GM18502 (cell line): ENCODE data around the gene ZRSR2.

Experiments
- ATAC-seq: cut with Tn5 transposase; IDR thresholded peaks from one replicate; pipeline ENCODE4 v1.9.1; 2021; ENCODE audit warnings: mild to moderate bottlenecking; ENCODE audit not compliant: unreplicated experiment, poor library complexity

ZRSR2 gene

GRCh38 chrX:15843960-15844359 is 53.7 kb downstream of the ZRSR2 start:
- no peak for ATAC-seq

DNA sequence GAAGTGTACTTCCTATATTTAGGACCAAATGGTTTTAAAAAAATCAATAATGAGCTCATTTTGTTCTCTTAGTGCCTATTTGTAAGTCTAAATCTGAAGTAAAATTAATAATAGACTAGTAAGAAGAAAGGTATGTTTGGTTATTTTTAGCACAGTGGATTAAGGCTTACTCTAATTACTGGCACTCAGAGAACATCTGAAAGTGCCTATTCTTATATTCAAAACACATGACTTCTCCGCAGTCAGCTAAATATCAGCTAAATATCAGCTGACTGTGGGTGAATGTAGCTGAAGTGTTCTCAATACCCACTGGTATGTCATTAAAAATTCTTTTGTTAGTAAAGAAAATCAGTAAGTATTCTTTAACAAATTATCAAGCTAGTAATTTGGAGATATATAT is 58.3 kb downstream of the ZRSR2 start:
- ATAC-seq, result no peak

DNA sequence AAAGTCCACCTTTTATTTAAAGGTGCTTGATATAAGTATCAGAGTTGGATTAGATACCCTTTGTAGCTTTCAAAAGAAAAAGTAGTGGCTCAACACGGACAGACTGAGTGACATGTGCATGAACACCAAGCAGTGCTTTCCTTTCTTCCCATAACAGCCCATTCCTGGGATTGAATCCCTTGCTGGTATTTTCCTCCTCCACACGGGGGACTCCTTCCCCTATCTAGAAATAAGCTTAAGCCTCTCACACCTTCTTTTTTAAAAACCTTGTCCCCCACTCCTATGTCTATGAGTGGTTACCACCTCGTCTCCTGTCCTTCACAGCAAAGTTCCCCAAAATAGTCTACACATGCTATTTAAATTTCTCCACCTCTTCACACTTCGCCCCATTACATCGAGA is 59.3 kb downstream of the ZRSR2 start:
- no peak for ATAC-seq

- ATAC-seq, result no peak
Observed at GRCh38 chrX:15853586-15854079, 63.3 kb downstream of the ZRSR2 start.

DNA sequence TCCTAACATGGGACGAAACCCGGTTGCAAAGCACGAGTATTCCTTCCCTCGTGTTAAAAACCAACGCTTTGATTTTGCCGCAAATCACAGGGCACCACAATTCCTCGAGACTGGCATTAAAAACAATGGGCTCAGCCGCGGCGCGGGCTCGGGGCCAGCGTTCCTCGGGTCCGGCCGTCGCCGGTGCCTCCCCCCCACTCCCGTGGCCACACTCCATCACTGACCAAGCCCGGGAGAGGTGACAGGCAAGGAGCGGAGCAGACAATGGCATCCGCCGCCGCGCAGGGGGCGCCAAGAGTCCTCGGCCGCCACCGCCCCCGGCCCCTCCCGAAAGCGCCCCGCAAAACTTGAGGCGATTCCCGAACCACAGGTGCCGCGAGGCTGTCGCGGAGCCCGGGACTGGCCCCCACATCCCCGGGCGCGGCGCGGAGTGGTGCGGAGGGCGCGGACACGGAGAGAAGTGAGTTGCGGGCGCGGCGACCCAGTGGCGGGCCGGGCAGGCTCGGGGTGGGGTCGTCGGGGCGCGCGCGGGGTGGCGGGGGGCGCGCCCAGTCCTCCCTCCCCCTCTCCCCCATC is 63.9 kb downstream of the ZRSR2 start:
- peak; percentile 42 for ATAC-seq

- peak; percentile 95 for ATAC-seq
Observed at GRCh38 chrX:15854712-15855567, 64.7 kb downstream of the ZRSR2 start, which contains the start of gene AP1S2. Gene AP1S2 (minus strand): TSS chrX:15854813. CDS start chrX:15852524, 2,289 bp downstream.

- no peak for ATAC-seq
Observed at GRCh38 chrX:15855568-15856221, 65.4 kb downstream of the ZRSR2 start.

DNA sequence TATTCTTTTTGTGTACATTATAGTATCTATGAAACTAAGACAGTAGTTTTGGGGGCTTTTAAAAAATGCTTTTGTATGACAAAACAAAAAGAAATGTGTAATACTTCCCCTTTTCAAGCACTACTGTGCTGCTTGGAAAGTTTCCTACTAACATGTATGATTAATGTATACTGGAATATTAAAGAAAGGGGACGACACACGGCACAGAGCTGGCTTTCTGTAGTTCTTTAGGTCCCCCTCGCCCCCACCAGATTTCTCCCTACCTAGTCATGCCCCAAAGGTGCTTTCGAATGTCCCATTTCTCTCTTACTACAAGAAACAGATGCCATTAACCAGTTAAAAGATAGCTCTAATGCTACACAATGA is 65.9 kb downstream of the ZRSR2 start:
- ATAC-seq, result no peak

DNA sequence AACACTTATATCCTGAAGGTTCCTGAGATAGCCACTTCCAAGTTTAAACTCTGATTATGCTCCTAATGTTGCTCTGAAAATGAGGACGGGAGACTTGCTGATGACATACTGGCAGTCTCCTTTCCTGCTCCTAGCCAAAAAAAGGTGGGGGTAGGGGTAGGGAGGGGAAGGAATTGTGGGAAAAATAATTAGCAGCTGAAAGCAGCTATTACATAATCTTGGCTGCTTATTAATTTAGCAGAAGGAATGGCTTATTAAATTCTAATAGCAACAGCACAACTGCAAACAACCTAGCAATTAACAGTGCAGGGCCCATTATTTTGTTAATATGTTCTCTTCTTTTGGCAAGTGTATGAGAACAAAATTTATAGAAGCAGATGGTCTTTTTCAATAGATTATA is 66.4 kb downstream of the ZRSR2 start:
- no peak for ATAC-seq

- no peak for ATAC-seq
Observed at GRCh38 chrX:15858051-15858450, 67.8 kb downstream of the ZRSR2 start.

GRCh38 chrX:15860921-15861320 is 70.6 kb downstream of the ZRSR2 start:
- no peak for ATAC-seq

GRCh38 chrX:15864023-15864422 is 73.7 kb downstream of the ZRSR2 start:
- no peak for ATAC-seq

DNA sequence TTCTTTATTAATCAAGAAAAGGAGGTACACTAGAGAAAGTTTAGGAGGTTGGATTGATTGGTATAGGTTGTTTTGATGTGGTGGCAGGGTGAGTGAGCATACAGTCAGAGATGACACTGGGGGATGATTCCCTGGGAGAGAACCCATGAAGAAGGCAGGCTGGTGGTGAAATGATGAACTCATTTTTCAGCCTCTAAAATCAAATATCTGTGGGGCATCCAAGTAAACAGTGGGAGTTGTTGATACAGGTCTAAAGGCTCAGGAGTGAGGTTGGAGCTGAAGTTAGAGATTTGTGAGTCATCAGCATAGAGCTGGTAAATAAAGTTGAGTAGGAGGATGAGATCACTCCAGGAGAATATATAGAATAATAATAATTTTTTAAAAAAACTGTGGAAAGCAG is 74.3 kb downstream of the ZRSR2 start:
- no peak for ATAC-seq

GRCh38 chrX:15866147-15866546 is 75.9 kb downstream of the ZRSR2 start:
- no peak for ATAC-seq

GRCh38 chrX:15869695-15870094 is 79.4 kb downstream of the ZRSR2 start:
- no peak for ATAC-seq

- ATAC-seq, result no peak
Observed at GRCh38 chrX:15870310-15870709, 80.0 kb downstream of the ZRSR2 start.
